Measurements from ENCODE around the gene SORL1. TPM values are rescaled to one million over a fixed set of nuclear protein-coding genes. Genes with fewer than 3 reads are reported as not detected.
"Not testable (repeated sequence)": the region's sequence is repeated elsewhere in the genome, so short reads cannot be mapped to it uniquely, and the experiment has no call there.

Gene SORL1
- total RNA-seq, 1 donor from 2014 or later = 11.3 TPM

GRCh38 chr11:121476379-121477032, 24.4 kb downstream of the SORL1 start:
- peak; percentile 92 for DNase-seq (ENCODE audit: low read depth)
- FAIRE-seq = no peak
- TF ChIP-seq, protein P1, sequence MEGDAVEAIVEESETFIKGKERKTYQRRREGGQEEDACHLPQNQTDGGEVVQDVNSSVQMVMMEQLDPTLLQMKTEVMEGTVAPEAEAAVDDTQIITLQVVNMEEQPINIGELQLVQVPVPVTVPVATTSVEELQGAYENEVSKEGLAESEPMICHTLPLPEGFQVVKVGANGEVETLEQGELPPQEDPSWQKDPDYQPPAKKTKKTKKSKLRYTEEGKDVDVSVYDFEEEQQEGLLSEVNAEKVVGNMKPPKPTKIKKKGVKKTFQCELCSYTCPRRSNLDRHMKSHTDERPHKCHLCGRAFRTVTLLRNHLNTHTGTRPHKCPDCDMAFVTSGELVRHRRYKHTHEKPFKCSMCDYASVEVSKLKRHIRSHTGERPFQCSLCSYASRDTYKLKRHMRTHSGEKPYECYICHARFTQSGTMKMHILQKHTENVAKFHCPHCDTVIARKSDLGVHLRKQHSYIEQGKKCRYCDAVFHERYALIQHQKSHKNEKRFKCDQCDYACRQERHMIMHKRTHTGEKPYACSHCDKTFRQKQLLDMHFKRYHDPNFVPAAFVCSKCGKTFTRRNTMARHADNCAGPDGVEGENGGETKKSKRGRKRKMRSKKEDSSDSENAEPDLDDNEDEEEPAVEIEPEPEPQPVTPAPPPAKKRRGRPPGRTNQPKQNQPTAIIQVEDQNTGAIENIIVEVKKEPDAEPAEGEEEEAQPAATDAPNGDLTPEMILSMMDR (IDR thresholded peaks at IDR 0.05; ENCODE audit: insufficient read depth, low read length, severe bottlenecking) = no peak
- no peaks in the 10 kb centered on the region for H3K27me3 ChIP-seq (ENCODE audit: control insufficient read depth, insufficient read depth, low read length)
- no peak overlapping the region for H3K4me3 ChIP-seq (ENCODE audit: low read depth, low read length)
- H3K36me3 ChIP-seq (ENCODE audit: control insufficient read depth, insufficient read depth, low read length) = no peaks in the 10 kb centered on the region

- TF ChIP-seq, protein P1 (IDR thresholded peaks at IDR 0.05; ENCODE audit: insufficient read depth, low read length, severe bottlenecking) = no peak
- peak; percentile 81 for DNase-seq (ENCODE audit: low read depth)
- Histone ChIP-seq H3K27me3 (ENCODE audit: control insufficient read depth, insufficient read depth, low read length) (no peaks in the 10 kb centered on the region), H3K4me3 (ENCODE audit: low read depth, low read length) (no peak overlapping the region), H3K36me3 (ENCODE audit: control insufficient read depth, insufficient read depth, low read length) (no peaks in the 10 kb centered on the region)
- peak; percentile 95 for FAIRE-seq
Observed at GRCh38 chr11:121478226-121478894, 26.2 kb downstream of the SORL1 start.

DNA sequence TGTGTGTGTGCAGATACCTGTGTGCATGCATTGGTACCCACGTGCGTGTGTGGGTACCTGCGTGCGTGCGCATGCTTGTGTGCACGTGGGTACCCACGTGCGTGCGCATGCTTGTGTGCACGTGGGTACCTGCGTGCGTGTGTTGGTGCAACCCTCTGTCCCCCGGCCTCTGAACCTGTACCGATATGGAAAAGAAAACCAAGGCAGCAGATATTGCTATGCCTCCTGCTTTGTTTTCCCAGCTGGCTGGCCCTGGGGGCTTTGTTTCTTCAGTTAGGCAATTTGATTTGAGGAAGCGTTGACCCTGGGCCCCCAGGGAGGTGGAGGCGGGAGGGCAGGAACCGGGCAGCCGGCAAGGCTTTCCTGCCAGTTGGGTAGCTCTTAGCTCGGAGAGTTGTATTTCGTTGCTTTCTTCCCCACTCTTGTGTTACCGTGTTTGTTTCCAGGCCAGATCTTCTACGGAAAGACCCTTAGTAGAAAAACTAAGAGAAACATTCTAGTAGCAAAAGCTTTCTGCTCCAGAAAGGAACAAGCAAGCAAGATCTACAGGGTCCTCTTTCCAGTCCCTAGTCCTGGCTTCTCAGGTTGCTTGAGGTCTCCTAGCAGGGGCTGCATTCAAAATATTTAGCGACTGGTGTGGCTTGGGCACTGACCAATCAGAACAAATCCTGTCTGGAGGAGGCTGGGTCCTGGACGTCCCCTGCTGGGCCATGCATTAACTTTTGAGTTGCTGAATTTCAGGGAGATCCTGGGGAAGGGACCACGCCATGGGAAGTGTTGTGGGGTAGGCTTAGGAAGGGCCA, 27.0 kb downstream of the SORL1 start:
- TF ChIP-seq, protein P1 (IDR thresholded peaks at IDR 0.05; ENCODE audit: insufficient read depth, low read length, severe bottlenecking) = no peak
- FAIRE-seq (no peak), DNase-seq (ENCODE audit: low read depth) (no peak)
- Histone ChIP-seq H3K27me3 (ENCODE audit: control insufficient read depth, insufficient read depth, low read length) (no peaks in the 10 kb centered on the region), H3K36me3 (ENCODE audit: control insufficient read depth, insufficient read depth, low read length) (no peaks in the 10 kb centered on the region), H3K4me3 (ENCODE audit: low read depth, low read length) (no peak overlapping the region)

DNA sequence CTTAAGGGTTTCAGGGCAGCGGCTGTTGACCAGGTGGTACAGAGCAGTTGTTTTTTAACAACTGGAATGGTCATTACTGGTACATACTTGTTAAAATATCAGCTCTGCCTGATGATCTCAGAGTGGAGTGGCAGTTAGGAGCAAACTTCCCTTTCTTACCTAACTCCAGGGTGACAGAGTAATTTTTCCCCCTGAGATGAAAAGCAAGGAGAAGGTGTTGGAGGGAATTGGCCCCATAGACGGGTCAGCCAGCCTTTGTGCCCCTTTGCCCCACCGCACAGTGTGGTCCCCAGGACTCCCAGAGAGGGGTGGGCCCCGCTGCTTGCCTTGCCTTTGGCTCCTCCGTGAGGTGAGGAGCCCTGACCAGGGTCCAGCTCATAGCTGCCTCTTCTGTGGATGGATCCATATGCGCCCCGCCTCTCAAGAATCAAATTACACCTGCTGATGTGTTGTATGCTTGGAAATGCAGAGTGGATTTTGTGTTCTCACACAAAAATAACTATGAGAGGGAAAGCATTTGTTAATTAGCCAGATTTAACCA, 27.7 kb downstream of the SORL1 start:
- no peak for FAIRE-seq

DNA sequence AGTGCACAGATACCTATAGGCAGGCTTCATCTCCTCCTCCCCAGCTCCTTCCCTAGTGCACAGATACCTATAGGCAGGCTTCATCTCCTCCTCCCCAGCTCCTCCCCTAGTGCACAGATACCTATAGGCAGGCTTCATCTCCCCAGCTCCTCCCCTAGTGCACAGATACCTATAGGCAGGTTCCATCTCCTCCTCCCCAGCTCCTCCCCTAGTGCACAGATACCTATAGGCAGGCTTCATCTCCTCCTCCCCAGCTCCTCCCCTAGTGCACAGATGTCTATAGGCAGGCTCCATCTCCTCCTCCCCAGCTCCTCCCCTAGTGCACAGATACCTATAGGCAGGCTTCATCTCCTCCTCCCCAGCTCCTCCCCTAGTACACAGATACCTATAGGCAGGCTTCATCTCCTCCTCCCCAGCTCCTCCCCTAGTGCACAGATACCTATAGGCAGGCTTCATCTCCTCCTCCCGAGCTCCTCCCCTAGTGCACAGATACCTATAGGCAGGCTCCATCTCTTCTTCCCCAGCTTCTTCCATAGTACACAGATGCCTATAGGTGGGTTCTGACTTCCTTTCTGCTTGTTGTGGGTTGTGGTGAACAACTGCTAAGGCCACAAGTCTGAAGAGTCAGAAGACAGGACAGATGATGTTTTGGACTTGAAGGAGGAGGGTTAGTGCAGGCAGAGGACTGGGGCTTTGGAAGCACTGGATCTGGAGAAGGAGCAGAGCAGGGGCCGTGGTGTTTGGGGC, 29.5 kb downstream of the SORL1 start:
- FAIRE-seq; H3K4me3 ChIP-seq (ENCODE audit: low read depth, low read length); DNase-seq (ENCODE audit: low read depth): not testable (repeated sequence)

More for the DNA sequence above, 27.7 kb downstream of the SORL1 start:
- H3K36me3 ChIP-seq (ENCODE audit: control insufficient read depth, insufficient read depth, low read length) = no peaks in the 10 kb centered on the region
- TF ChIP-seq, protein P1 (IDR thresholded peaks at IDR 0.05; ENCODE audit: insufficient read depth, low read length, severe bottlenecking) = no peak
- H3K4me3 ChIP-seq (ENCODE audit: low read depth, low read length) = no peak overlapping the region
- H3K27me3 ChIP-seq (ENCODE audit: control insufficient read depth, insufficient read depth, low read length) = no peaks in the 10 kb centered on the region
- no peak for DNase-seq (ENCODE audit: low read depth)

More for the DNA sequence above, 29.5 kb downstream of the SORL1 start:
- H3K36me3 ChIP-seq (ENCODE audit: control insufficient read depth, insufficient read depth, low read length); H3K27me3 ChIP-seq (ENCODE audit: control insufficient read depth, insufficient read depth, low read length): not testable (repeated sequence)
